ENCODE measurements around the gene CDC45. TPM values are rescaled to one million over a fixed set of nuclear protein-coding genes. Genes with fewer than 3 reads are reported as not detected.

Gene CDC45
- total and polyA plus RNA-seq, 12 donors, result 0.87 to 7.7 (median 1.4) TPM; not detected in 1

DNA sequence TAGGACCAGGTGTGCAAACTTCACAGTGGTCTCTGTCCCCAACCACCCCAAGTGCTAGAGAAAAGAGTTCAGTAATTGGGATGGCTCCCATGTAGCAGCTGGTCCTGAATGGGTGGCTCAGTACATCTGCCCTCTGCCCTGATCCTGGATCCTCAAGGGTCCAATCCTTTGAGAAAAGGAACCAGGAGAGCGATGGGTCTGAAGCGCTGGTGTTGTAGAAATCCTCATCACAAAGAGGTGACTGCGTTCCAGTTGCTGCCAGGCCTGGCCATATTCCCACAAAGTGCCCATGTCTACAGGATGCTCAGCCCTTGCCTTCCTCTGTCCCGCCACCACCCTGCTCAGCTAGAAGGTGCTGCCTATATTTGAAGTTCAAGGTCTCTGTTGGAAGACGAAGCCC lies 26.0 kb upstream of the CDC45 start:
- H3K36me3 ChIP-seq (replicated peaks in 1 of 2), result peaks cover 0 to 74% of the 10 kb centered on the region in 2 donors
- H3K4me1 ChIP-seq (replicated peaks in 1 of 2), result peaks cover 0 to under 1% of the 10 kb centered on the region in 2 donors
- no peak overlapping the region for H3K27ac ChIP-seq
- H3K9me3 ChIP-seq (replicated peaks in 1 of 3), result no peaks in the 10 kb centered on the region
- intact Hi-C loops (cut with DNase I), result no loop called here
- DNase-seq, result no peak
- no peak for TF ChIP-seq POLR2A (IDR thresholded peaks at IDR 0.05)
- TF ChIP-seq, protein P1, sequence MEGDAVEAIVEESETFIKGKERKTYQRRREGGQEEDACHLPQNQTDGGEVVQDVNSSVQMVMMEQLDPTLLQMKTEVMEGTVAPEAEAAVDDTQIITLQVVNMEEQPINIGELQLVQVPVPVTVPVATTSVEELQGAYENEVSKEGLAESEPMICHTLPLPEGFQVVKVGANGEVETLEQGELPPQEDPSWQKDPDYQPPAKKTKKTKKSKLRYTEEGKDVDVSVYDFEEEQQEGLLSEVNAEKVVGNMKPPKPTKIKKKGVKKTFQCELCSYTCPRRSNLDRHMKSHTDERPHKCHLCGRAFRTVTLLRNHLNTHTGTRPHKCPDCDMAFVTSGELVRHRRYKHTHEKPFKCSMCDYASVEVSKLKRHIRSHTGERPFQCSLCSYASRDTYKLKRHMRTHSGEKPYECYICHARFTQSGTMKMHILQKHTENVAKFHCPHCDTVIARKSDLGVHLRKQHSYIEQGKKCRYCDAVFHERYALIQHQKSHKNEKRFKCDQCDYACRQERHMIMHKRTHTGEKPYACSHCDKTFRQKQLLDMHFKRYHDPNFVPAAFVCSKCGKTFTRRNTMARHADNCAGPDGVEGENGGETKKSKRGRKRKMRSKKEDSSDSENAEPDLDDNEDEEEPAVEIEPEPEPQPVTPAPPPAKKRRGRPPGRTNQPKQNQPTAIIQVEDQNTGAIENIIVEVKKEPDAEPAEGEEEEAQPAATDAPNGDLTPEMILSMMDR (IDR thresholded peaks at IDR 0.05), result no peak
- no peak overlapping the region for H3K4me3 ChIP-seq
- 90 to 100% (median 95%) methylated on average over 4 to 5 of the region's 5 CpGs for WGBS, 4 donors
- no peaks in the 10 kb centered on the region for H3K27me3 ChIP-seq

DNA sequence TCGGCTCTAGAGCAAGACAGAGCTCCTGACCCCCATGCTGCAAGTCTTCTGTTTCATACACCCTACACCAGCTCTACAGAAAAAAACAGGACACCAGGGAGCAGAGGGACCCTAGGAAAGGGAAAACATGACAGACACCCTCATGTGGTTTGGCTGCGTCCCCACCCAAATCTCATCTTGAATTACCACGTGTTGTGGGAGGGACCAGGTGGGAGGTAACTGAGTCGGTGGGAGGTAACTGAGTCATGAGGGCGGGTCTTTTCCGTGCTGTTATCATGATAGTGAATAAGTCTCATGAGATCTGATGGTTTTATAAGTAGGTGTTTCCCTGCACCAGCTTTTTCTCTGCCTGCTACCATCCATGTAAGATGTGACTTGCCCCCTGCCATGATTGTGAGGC lies 25.6 kb upstream of the CDC45 start:
- Histone ChIP-seq H3K4me3 (no peak overlapping the region), H3K4me1 (replicated peaks in 1 of 2) (no peaks in the 10 kb centered on the region), H3K9me3 (replicated peaks in 1 of 3) (no peaks in the 10 kb centered on the region), H3K27ac (no peak overlapping the region), H3K27me3 (no peaks in the 10 kb centered on the region), H3K36me3 (replicated peaks in 1 of 2) (peaks cover 0 to 77% of the 10 kb centered on the region in 2 donors)
- DNase-seq, result no peak
- intact Hi-C loops (cut with DNase I), result no loop called here
- TF ChIP-seq, protein P1 (IDR thresholded peaks at IDR 0.05), result no peak
- TF ChIP-seq POLR2A (IDR thresholded peaks at IDR 0.05), result no peak
- 82 to 90% (median 86%) methylated on average over 6 of the region's 6 CpGs for WGBS, 4 donors

DNA sequence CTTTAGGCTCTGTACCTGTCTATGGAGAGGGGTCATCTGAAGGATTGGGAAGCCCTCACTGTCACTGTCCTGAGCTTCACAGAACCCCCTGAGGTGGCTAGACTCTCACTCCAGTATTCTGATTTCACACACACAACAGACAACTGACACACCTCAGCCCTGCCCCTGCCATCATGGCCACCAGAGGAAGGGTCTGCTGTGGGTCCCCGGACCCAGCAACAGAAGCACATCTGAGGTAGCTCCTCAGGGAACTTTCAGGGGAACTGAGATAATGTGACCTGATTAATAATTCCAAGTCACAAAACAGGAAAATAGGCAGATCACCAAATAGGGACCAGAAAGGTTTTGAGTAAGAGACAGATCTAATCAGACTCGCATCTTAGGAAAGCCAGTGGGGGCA lies 24.7 kb upstream of the CDC45 start:
- 92 to 100% (median 97%) methylated on average over 2 of the region's 2 CpGs for WGBS, 4 donors
- H3K36me3 ChIP-seq (replicated peaks in 1 of 2), result peaks cover 0 to 80% of the 10 kb centered on the region in 2 donors
- H3K9me3 ChIP-seq (replicated peaks in 1 of 3), result no peaks in the 10 kb centered on the region
- TF ChIP-seq, protein P1 (IDR thresholded peaks at IDR 0.05), result no peak
- TF ChIP-seq POLR2A (IDR thresholded peaks at IDR 0.05), result no peak
- no peak overlapping the region for H3K27ac ChIP-seq
- H3K4me1 ChIP-seq (replicated peaks in 1 of 2), result no peaks in the 10 kb centered on the region
- H3K4me3 ChIP-seq, result no peak overlapping the region
- no peak for DNase-seq
- H3K27me3 ChIP-seq, result no peaks in the 10 kb centered on the region
- intact Hi-C loops (cut with DNase I), result no loop called here

DNA sequence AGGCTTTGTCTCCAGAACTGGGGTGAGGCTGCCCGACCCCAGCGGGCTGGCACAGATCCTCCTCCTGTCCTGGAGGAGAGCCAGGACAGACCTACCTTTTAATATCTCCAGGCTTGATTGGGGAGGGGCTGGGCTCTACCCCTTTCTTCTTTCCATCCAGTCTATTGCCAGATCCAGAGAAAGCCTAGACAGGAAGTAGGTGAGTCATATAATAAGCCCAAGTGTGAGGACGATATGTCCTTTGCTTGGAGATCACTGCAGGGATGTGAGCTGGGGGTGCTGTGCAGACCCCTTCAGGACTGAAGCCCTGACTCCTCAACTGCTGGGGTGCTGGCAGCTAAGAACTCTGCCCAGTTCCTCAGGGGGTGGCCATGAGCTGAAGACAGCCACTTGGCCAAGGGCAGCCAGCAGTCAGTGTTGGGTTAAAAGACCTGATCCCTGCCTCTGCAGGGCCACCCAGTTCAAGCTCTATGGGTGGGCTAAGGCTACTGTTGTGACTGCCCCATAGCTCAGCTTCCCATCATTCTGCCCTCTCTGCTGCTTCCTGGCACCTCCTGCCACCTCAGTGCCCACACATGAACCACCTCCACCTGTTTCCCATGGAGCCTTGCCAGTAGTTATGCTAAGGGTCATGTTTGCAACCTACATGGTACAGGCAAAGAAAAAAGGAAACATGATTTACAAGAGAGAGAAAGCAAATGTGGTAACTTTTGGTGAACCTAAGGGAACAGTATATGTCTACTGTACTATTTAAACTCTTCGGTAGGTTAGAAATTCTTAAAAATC lies 23.9 kb upstream of the CDC45 start:
- no peaks in the 10 kb centered on the region for H3K9me3 ChIP-seq (replicated peaks in 1 of 3)
- intact Hi-C loops (cut with DNase I), result no loop called here
- TF ChIP-seq, protein P1 (IDR thresholded peaks at IDR 0.05), result no peak
- no peak for TF ChIP-seq POLR2A (IDR thresholded peaks at IDR 0.05)
- DNase-seq, result no peak
- H3K36me3 ChIP-seq (replicated peaks in 1 of 2), result peaks cover 0 to 79% of the 10 kb centered on the region in 2 donors
- no peak overlapping the region for H3K4me3 ChIP-seq
- no peaks in the 10 kb centered on the region for H3K27me3 ChIP-seq
- no peaks in the 10 kb centered on the region for H3K4me1 ChIP-seq (replicated peaks in 1 of 2)
- 55 to 82% (median 75%) methylated on average over 4 of the region's 4 CpGs for WGBS, 4 donors
- no peak overlapping the region for H3K27ac ChIP-seq

Data from adrenal gland (tissue), 12 donors.